ENCODE measurements around the gene TSPAN15. TPM values are rescaled to one million over a fixed set of nuclear protein-coding genes. Genes with fewer than 3 reads are reported as not detected.

TSPAN15 gene
- total and polyA plus RNA-seq, 2 experiments from 2014 or later = 6.6 to 10.1 TPM

DNA sequence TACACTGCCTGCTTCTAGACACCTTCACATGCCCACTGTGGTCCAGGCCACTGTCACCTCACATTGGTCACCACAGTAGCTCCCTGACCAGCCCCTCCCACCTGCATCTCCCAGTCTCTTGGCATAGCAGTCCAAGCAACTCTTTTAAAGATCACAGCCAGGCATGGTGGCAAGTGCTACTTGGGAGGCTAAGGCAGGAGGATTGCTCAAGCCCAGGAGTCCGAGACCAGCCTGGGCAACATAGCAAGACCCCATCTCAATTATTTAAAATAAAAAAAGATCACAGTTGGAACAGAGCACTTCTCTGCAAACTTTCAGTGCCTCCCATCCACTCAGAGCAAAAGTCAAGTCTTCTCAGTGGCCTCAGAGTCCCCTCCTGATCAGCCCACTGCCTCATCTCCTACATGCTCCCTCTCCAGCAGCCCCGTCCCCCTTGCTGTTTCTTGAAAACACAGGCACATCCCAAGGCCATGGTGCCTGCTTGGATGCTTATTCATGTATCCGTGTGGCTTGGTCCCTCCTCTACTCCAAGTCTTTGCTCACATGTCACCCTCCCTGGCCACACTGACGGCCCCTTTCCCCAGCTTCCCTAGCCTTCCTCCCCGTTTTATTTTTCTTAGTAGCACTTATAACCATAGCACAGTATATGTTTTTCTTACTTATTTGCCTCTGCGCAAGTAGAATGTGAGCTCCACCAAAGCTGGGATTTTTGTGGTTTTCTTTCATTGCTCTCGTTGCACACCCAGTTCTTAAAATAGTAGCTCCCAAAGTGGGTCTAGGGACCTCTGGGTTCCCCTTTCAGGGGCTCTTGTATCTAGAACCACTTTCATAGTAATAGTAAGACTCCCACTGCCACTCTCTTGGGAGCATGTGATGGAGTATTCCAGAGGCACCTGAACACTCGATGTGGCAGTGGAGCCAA is 19.5 kb downstream of the TSPAN15 start (continued):
- TF ChIP-seq REST (IDR thresholded peaks at IDR 0.05; ENCODE audit: unreplicated experiment) = no peak

DNA sequence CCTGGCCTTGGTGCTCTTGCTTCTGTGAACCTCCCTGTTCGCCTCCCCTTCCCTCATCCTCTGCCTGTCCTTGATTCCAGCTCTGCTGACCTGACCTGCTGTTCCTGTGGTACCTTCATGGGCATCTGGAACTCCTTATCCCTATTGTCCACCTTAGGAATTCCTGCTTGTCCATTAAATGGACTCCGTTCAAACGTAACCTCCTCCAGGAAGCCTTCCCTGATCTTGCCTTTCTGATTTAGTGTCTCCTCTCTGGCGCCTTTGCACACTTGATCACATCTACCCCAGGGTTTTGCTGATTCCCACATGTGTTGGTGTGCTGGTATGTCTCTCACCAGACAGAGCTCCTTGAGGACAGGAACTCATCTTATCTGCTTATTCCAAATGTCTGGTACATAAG is 20.9 kb downstream of the TSPAN15 start:
- H3K9me3 Mint-ChIP-seq = no peaks in the 10 kb centered on the region
- H3K4me2 ChIP-seq = no peak overlapping the region
- H3K27me3 Mint-ChIP-seq (ENCODE audit: insufficient read depth, low read depth, poor library complexity) = peaks cover 15% of the 10 kb centered on the region
- no peak overlapping the region for H3K4me3 Mint-ChIP-seq
- H3K27me3 ChIP-seq (ENCODE audit: insufficient read depth) = no peaks in the 10 kb centered on the region
- H3K4me1 ChIP-seq (ENCODE audit: insufficient read depth) = peaks cover 13% of the 10 kb centered on the region
- H3K4me3 ChIP-seq = no peak overlapping the region
- ATAC-seq (no peak), DNase-seq (ENCODE audit: low spot score) (no peak)
- H3K36me3 Mint-ChIP-seq (ENCODE audit: low read depth) = no peaks in the 10 kb centered on the region
- no peaks in the 10 kb centered on the region for H4K20me1 ChIP-seq (replicated peaks; ENCODE audit: insufficient read depth)
- no peak overlapping the region for H3K27ac ChIP-seq (ENCODE audit: low read depth)
- no peak overlapping the region for H3K27ac Mint-ChIP-seq
- peaks cover 15% of the 10 kb centered on the region for H3K4me1 Mint-ChIP-seq
- H3K36me3 ChIP-seq (ENCODE audit: insufficient read depth) = no peaks in the 10 kb centered on the region
- TF ChIP-seq JUNB (IDR thresholded peaks at IDR 0.05; ENCODE audit: unreplicated experiment) = no peak
- no peak for TF ChIP-seq ZNF331 (CRISPR knock-in tag; IDR thresholded peaks at IDR 0.05; ENCODE audit: low read depth)
- H3K79me2 ChIP-seq (replicated peaks; ENCODE audit: insufficient read depth) = no peaks in the 10 kb centered on the region
- H2AFZ ChIP-seq = no peak overlapping the region
- H3K9me2 ChIP-seq (ENCODE audit: insufficient read depth) = no peaks in the 10 kb centered on the region
- H3F3A ChIP-seq (replicated peaks; ENCODE audit: low read depth) = no peaks in the 10 kb centered on the region

DNA sequence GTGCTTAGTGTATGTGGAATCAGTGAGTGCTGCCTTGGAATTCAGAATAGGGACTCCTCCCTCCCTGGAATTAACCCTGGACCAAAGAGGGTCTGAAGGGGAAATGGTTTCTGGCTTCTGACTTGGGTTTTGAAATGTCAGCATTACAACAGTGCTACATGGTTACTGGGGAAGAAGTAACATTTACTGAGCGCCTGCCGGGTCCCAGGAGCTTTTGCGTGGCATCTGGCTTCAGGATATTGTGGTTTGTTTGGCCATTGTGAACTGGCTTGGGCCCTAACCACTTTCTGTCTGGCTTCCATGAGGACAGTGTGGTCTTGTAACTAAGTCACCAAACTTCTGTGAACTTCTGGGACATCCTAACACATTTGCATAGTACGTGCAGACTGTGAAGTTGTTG is 21.3 kb downstream of the TSPAN15 start:
- H3K27me3 ChIP-seq (ENCODE audit: insufficient read depth) = no peaks in the 10 kb centered on the region
- Mint-ChIP-seq H3K27me3 (ENCODE audit: insufficient read depth, low read depth, poor library complexity) (peaks cover 15% of the 10 kb centered on the region), H3K36me3 (ENCODE audit: low read depth) (no peaks in the 10 kb centered on the region), H3K4me3 (no peak overlapping the region), H3K27ac (no peak overlapping the region), H3K9me3 (no peaks in the 10 kb centered on the region), H3K4me1 (peaks cover 15% of the 10 kb centered on the region)
- no peak overlapping the region for H3K4me3 ChIP-seq
- no peaks in the 10 kb centered on the region for H3K9me2 ChIP-seq (ENCODE audit: insufficient read depth)
- peaks cover 13% of the 10 kb centered on the region for H3K4me1 ChIP-seq (ENCODE audit: insufficient read depth)
- no peaks in the 10 kb centered on the region for H3K36me3 ChIP-seq (ENCODE audit: insufficient read depth)
- TF ChIP-seq NANOG (IDR thresholded peaks at IDR 0.05; ENCODE audit: borderline replicate concordance) (no peak), STAT1 (IDR thresholded peaks at IDR 0.05; ENCODE audit: unreplicated experiment) (no peak), JUNB (IDR thresholded peaks at IDR 0.05; ENCODE audit: unreplicated experiment) (no peak), EZH2 (IDR thresholded peaks at IDR 0.05; ENCODE audit: low read depth, unreplicated experiment) (no peak), EZH2phosphoT487 (IDR thresholded peaks at IDR 0.05; ENCODE audit: unreplicated experiment) (no peak), ZNF114 (CRISPR knock-in tag; IDR thresholded peaks at IDR 0.05) (no peak), CREB1 (CRISPR knock-in tag; IDR thresholded peaks at IDR 0.05; ENCODE audit: low read depth) (no peak), POLR2AphosphoS5 (IDR thresholded peaks at IDR 0.05; ENCODE audit: low read depth) (no peak)
- TF ChIP-seq, protein P1, sequence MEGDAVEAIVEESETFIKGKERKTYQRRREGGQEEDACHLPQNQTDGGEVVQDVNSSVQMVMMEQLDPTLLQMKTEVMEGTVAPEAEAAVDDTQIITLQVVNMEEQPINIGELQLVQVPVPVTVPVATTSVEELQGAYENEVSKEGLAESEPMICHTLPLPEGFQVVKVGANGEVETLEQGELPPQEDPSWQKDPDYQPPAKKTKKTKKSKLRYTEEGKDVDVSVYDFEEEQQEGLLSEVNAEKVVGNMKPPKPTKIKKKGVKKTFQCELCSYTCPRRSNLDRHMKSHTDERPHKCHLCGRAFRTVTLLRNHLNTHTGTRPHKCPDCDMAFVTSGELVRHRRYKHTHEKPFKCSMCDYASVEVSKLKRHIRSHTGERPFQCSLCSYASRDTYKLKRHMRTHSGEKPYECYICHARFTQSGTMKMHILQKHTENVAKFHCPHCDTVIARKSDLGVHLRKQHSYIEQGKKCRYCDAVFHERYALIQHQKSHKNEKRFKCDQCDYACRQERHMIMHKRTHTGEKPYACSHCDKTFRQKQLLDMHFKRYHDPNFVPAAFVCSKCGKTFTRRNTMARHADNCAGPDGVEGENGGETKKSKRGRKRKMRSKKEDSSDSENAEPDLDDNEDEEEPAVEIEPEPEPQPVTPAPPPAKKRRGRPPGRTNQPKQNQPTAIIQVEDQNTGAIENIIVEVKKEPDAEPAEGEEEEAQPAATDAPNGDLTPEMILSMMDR (conservative IDR thresholded peaks at IDR 0.05; ENCODE audit: low read depth in 2 of 2) = no peak
- no peak for DNase-seq (ENCODE audit: low spot score)
- H3K4me2 ChIP-seq = no peak overlapping the region
- H3K79me2 ChIP-seq (replicated peaks; ENCODE audit: insufficient read depth) = no peaks in the 10 kb centered on the region
- no peak overlapping the region for H2AFZ ChIP-seq
- H4K20me1 ChIP-seq (replicated peaks; ENCODE audit: insufficient read depth) = no peaks in the 10 kb centered on the region
- ATAC-seq = no peak
- no peaks in the 10 kb centered on the region for H3F3A ChIP-seq (replicated peaks; ENCODE audit: low read depth)
- H3K27ac ChIP-seq (ENCODE audit: low read depth) = no peak overlapping the region

All from GM23338 (cell line).